AG09319 (cell line): Measurements from ENCODE around the gene SSBP4.

Source experiments
- DNase-seq: peaks from one replicate; pipeline ENCODE4 v3.0.0-alpha.2; 2010; ENCODE audit warnings: low read depth; ENCODE audit errors: extremely low read depth
- CTCF ChIP-seq: IDR thresholded peaks from 2 replicates; pipeline ENCODE4 v1.5.1; 2011; ENCODE audit warnings: low read depth, mild to moderate bottlenecking, inconsistent platforms, low read length, moderate library complexity

SSBP4 gene

GRCh38 chr19:18427743-18428113 lies 8.5 kb downstream of the SSBP4 start:
- DNase-seq, result no peak
- no peak for TF ChIP-seq CTCF

GRCh38 chr19:18428173-18428786 lies 9.1 kb downstream of the SSBP4 start:
- TF ChIP-seq CTCF, result no peak
- DNase-seq, result no peak

- no peak; the same call in none of the 2 replicates for TF ChIP-seq CTCF
- no peak for DNase-seq
Measured at GRCh38 chr19:18428787-18429674, 9.8 kb downstream of the SSBP4 start.

GRCh38 chr19:18429717-18430416 lies 10.7 kb downstream of the SSBP4 start:
- no peak for DNase-seq
- TF ChIP-seq CTCF, result no peak

- no peak for TF ChIP-seq CTCF
- no peak for DNase-seq
Measured at GRCh38 chr19:18430417-18431144, 11.4 kb downstream of the SSBP4 start.

GRCh38 chr19:18431351-18432197 lies 12.4 kb downstream of the SSBP4 start:
- no peak for TF ChIP-seq CTCF
- DNase-seq, result no peak
